Vagina (tissue), 2 donors: ENCODE results near the gene PLCB2. TPM values are rescaled to one million over a fixed set of nuclear protein-coding genes. Genes with fewer than 3 reads are reported as not detected.
A peak's percentile ranks its signal among the peaks of the same experiment; 100 is the strongest.

ENCODE experiments used
- DNase-seq, 2 donors: peaks; one replicate each; pipeline ENCODE4 v3.0.0-alpha.2; 2017; ENCODE audit errors: extremely low spot score in 2 of 2
- H3K27ac ChIP-seq: fragments of 200-600 bp; sonication (generic); one replicate; pipeline ENCODE4 v1.5.1; 2019
- H3K27me3 ChIP-seq: fragments of 200-600 bp; sonication (generic); one replicate; pipeline ENCODE4 v1.5.1; 2019
- H3K36me3 ChIP-seq, 2 donors: fragments of 200-600 bp; sonication (generic); one replicate each; pipeline ENCODE4 v1.5.1; 2017 to 2019
- H3K4me1 ChIP-seq: fragments of 200-600 bp; sonication (generic); one replicate; pipeline ENCODE4 v1.5.1; 2019
- H3K4me3 ChIP-seq, 2 donors: fragments of 200-600 bp; sonication (generic); 1 replicate in 1 of 2; 2 replicates in 1 of 2; pipeline ENCODE4 v1.5.1; 2016 to 2019
- H3K9me3 ChIP-seq: fragments of 200-600 bp; sonication (generic); one replicate; pipeline ENCODE4 v1.5.1; 2019
- POLR2A ChIP-seq, 2 donors: fragments of 450-650 bp; IDR thresholded peaks; one replicate each; pipeline ENCODE4 v1.6.1; 2017; ENCODE audit warnings: antibody characterized with exemption in 2 of 2, mild to moderate bottlenecking in 2 of 2, moderate library complexity in 2 of 2
- POLR2AphosphoS5 ChIP-seq, 2 donors: sonication (generic); formaldehyde crosslinking; IDR thresholded peaks; one replicate each; pipeline ENCODE4 v1.9.0; 2017; ENCODE audit warnings: antibody characterized with exemption in 2 of 2, mild to moderate bottlenecking in 2 of 2, low read depth in 1 of 2; ENCODE audit not compliant: insufficient read depth in 1 of 2
- intact Hi-C: fragments of 100-400 bp; cut with DNase I; formaldehyde crosslinking; loops from one replicate; pipeline ENCODE4 v1.15.1; 2023
- total RNA-seq: library from RNA; depleted of rRNA; stranded (reverse); fragments of >200 nt; gene quantifications from one replicate; pipeline ENCODE4 v1.2.3, GENCODE V29; 2016
- TF ChIP-seq, protein P1 (sequence below), 3 experiments: fragments of 450-650 bp in 2 of 3; fragments of 200-600 bp in 1 of 3; sonication (generic) in 1 of 3; IDR thresholded peaks; one replicate each; pipeline ENCODE4 v1.5.1; 2017 to 2019; ENCODE audit warnings: antibody characterized with exemption in 3 of 3, mild to moderate bottlenecking in 2 of 3, moderate library complexity in 2 of 3

The PLCB2 gene
- total RNA-seq, 1 donor from 2014 or later, result 14.0 TPM

DNA sequence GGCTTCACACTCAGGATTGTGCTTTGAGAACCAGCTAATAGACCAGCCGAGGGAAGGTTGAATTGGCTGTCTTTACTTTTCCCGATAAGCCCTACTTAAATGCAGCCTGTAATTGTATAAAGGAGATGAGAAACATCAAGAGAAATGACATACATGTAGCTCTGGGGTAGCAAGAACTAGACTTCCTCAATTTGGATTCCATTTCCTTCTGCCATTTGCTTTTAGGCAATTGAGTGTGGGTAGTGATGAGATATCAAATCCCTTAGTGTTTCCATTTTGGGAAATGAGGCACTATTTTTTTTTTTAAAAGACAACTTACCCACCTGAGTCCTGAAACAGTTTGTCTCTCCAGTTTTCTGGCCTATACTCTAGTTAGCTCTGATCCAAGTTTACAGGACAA, 18.0 kb upstream of the PLCB2 start:
- no peak overlapping the region for H3K27ac ChIP-seq
- DNase-seq, result no peak
- intact Hi-C loops, result no loop called here
- H3K4me1 ChIP-seq, result peaks cover 42% of the 10 kb centered on the region
- no peaks in the 10 kb centered on the region for H3K9me3 ChIP-seq
- no peaks in the 10 kb centered on the region for H3K27me3 ChIP-seq
- H3K4me3 ChIP-seq, result no peak overlapping the region
- no peaks in the 10 kb centered on the region for H3K36me3 ChIP-seq
- no peak for TF ChIP-seq POLR2A (IDR thresholded peaks at IDR 0.05)
- TF ChIP-seq POLR2AphosphoS5 (IDR thresholded peaks at IDR 0.05; ENCODE audit: insufficient read depth in 1 of 2, low read depth in 1 of 2), result no peak
- TF ChIP-seq, protein P1, sequence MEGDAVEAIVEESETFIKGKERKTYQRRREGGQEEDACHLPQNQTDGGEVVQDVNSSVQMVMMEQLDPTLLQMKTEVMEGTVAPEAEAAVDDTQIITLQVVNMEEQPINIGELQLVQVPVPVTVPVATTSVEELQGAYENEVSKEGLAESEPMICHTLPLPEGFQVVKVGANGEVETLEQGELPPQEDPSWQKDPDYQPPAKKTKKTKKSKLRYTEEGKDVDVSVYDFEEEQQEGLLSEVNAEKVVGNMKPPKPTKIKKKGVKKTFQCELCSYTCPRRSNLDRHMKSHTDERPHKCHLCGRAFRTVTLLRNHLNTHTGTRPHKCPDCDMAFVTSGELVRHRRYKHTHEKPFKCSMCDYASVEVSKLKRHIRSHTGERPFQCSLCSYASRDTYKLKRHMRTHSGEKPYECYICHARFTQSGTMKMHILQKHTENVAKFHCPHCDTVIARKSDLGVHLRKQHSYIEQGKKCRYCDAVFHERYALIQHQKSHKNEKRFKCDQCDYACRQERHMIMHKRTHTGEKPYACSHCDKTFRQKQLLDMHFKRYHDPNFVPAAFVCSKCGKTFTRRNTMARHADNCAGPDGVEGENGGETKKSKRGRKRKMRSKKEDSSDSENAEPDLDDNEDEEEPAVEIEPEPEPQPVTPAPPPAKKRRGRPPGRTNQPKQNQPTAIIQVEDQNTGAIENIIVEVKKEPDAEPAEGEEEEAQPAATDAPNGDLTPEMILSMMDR (IDR thresholded peaks at IDR 0.05), result no peak

DNA sequence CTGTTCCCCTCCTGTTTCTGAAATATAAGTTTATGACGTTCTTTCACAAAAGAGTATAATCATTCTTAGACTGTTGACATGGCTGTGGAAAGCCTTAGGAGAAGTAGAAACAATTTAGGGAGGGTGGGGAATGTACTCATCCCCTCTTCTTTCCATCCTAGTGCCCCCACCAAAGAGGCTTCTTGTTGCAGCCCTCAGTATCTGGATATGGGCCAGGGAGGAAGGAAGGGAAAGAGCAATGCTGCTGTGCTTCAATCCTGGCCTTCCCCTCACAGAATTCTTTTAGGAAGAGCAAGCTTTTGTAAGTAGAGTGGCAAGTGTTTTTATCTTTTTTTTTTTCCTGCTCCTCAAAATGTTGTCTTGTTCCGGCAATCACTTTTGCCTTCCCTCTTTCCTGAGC, 17.5 kb upstream of the PLCB2 start:
- DNase-seq, result no peak
- no peaks in the 10 kb centered on the region for H3K9me3 ChIP-seq
- H3K36me3 ChIP-seq, result no peaks in the 10 kb centered on the region
- intact Hi-C loops, result no loop called here
- H3K27me3 ChIP-seq, result no peaks in the 10 kb centered on the region
- H3K4me1 ChIP-seq, result peaks cover 37% of the 10 kb centered on the region
- peak overlapping the region; percentile 73 to 85 for H3K4me3 ChIP-seq
- TF ChIP-seq POLR2AphosphoS5 (IDR thresholded peaks at IDR 0.05; ENCODE audit: insufficient read depth in 1 of 2, low read depth in 1 of 2), result no peak
- TF ChIP-seq, protein P1 (IDR thresholded peaks at IDR 0.05), result no peak
- no peak for TF ChIP-seq POLR2A (IDR thresholded peaks at IDR 0.05)
- H3K27ac ChIP-seq, result peak overlapping the region; percentile 75

DNA sequence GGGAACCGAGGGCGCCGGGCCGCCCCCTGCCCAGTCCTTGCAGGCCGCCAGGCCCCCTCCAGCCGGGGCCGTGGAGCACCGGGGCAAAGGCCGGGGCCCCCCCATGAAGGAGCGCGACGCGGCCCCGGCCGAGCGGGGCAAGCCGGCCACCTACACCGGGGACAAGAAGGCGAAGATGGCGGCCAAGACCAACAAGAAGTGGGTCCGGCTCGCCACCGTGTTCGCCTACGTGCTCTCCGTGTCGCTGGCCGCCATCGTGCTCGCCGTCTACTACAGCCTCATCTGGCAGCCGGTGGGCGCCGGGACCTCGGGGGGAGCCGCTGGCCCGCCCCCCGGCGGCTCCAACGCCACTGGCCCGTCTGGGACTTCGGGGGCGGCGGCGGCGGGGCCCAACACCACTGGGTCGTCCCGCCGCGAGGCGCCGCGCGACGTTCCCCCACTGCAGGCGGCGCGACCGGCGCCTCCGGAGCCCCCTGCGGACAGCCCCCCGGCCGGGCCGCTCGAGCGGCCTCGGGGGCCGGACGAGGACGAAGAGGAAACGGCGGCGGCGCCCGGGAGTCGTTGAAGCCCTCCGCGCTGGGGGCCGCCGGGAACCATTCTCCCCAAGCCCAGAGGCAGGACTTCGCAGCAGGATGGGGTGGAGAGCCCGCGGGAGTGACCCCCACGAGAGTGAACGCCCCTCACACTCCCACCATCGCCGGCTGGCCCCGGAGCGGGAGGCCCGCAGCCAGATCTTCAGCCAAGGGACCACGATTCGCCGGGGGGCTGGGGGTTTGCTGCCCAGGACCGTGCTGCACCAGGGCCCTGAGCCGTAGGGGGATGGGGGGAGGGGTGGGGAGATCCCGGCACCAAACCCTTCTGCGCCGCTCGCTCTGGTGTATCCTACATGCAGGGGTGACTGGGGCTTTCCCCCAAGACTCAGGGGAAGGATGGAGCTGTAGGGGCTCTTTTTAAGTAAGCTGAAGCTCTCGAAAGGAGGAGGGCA, 16.5 kb upstream of the PLCB2 start:
- TF ChIP-seq POLR2AphosphoS5 (IDR thresholded peaks at IDR 0.05; ENCODE audit: insufficient read depth in 1 of 2, low read depth in 1 of 2), result no peak
- TF ChIP-seq POLR2A (IDR thresholded peaks at IDR 0.05), result no peak
- TF ChIP-seq, protein P1 (IDR thresholded peaks at IDR 0.05), result no peak
- Histone ChIP-seq H3K36me3 (no peaks in the 10 kb centered on the region), H3K27ac (peak overlapping the region; percentile 75), H3K9me3 (no peaks in the 10 kb centered on the region), H3K4me3 (peak overlapping the region; percentile 73 to 85), H3K4me1 (peaks cover 31% of the 10 kb centered on the region), H3K27me3 (no peaks in the 10 kb centered on the region)
- intact Hi-C loops, result no loop called here
- DNase-seq, result no peak

DNA sequence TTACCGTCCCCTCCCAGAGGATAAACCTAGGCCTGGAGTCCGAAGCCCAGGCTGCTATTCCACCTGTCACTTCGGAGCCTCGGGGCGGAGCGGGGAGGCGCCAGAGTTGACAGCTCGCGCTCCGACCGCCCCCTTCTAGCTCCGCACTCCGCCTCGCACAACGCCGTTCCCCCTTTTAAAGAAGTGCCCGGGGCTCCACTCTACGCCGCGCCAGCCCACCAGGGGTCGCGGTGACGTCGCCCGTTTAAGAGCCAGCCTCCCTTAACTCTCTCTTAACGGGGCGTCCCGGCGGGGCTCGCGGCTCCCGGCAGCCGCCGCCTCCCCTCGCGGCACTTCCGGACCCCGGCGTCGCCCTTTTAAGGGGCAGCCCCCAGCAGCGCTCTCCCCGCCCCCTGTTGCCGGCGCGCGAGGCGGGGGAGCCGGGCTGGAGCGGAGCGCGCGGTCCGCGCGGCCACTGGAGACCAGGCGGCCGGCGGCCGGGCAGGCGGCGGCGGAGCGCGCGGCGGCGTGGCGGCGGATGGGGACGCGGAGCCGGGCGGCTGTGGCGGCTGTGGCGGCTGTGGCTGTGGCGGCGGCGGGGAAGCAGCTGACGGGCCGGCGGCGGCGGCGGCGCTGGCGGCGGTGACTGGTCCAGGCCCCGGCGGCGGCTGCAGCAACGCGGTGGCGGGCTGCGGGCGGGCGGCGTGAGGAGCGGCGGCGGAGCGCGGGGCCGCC, 15.7 kb upstream of the PLCB2 start, which contains the start of gene INAFM2:
INAFM2 (plus strand) TSS at position 454 of the 714 bp plus-strand sequence. CDS start 364 bp downstream, outside the sequence.
- intact Hi-C loops, result no loop called here
- Histone ChIP-seq H3K27ac (peak within 1 kb of the TSS; percentile 75), H3K9me3 (no peaks in the 10 kb centered on the region), H3K4me3 (peak within 1 kb of the TSS; percentile 73 to 85), H3K27me3 (no peaks in the 10 kb centered on the region), H3K4me1 (peaks cover 31% of the 10 kb centered on the region), H3K36me3 (no peaks in the 10 kb centered on the region)
- DNase-seq, result no peak
- TF ChIP-seq POLR2AphosphoS5 (IDR thresholded peaks at IDR 0.05; ENCODE audit: insufficient read depth in 1 of 2, low read depth in 1 of 2) (peak in 1 of 2 donors; percentile 60), POLR2A (IDR thresholded peaks at IDR 0.05) (no peak)
- TF ChIP-seq, protein P1 (IDR thresholded peaks at IDR 0.05), result peak; percentile 32 to 46 (median 45)
